ENCODE data around the gene SLC2A5.

SLC2A5 gene

GRCh38 chr1:9078752-9079500, 9.5 kb upstream of the SLC2A5 start:
- TF ChIP-seq YY1 (IDR thresholded peaks at IDR 0.05; ENCODE audit: low read depth) (no peak), REST (IDR thresholded peaks at IDR 0.05; ENCODE audit: low read depth) (no peak), FOXM1 (IDR thresholded peaks at IDR 0.05; ENCODE audit: borderline replicate concordance, low read depth) (no peak), ZBTB7A (IDR thresholded peaks at IDR 0.05; ENCODE audit: low read depth) (no peak), CEBPB (IDR thresholded peaks at IDR 0.05) (no peak)

GRCh38 chr1:9078015-9078751, 8.7 kb upstream of the SLC2A5 start:
- TF ChIP-seq REST (IDR thresholded peaks at IDR 0.05; ENCODE audit: low read depth) (no peak), MAX (IDR thresholded peaks at IDR 0.05) (no peak), CREB1 (IDR thresholded peaks at IDR 0.05; ENCODE audit: low read depth) (no peak), EP300 (IDR thresholded peaks at IDR 0.05; ENCODE audit: borderline replicate concordance) (no peak)

- TF ChIP-seq TAF1 (IDR thresholded peaks at IDR 0.05; ENCODE audit: low read depth) (no peak), TCF12 (IDR thresholded peaks at IDR 0.05; ENCODE audit: low read depth) (no peak), CEBPB (IDR thresholded peaks at IDR 0.05) (no peak), CREB1 (IDR thresholded peaks at IDR 0.05; ENCODE audit: low read depth) (no peak), YY1 (IDR thresholded peaks at IDR 0.05; ENCODE audit: low read depth) (no peak), USF1 (IDR thresholded peaks at IDR 0.05) (no peak), TEAD4 (IDR thresholded peaks at IDR 0.05) (no peak), ZBTB7A (IDR thresholded peaks at IDR 0.05; ENCODE audit: low read depth) (no peak), REST (IDR thresholded peaks at IDR 0.05; ENCODE audit: low read depth) (no peak), NFIC (IDR thresholded peaks at IDR 0.05) (no peak), RAD21 (IDR thresholded peaks at IDR 0.05; ENCODE audit: low read depth) (no peak), MAX (IDR thresholded peaks at IDR 0.05) (no peak), EGR1 (IDR thresholded peaks at IDR 0.05) (no peak), FOXM1 (IDR thresholded peaks at IDR 0.05; ENCODE audit: borderline replicate concordance, low read depth) (no peak), EP300 (IDR thresholded peaks at IDR 0.05; ENCODE audit: borderline replicate concordance) (no peak)
These were observed 5.6 kb upstream of the SLC2A5 start for GRCh38 chr1:9075022-9075421.

GRCh38 chr1:9073143-9073542, 3.7 kb upstream of the SLC2A5 start:
- TF ChIP-seq FOXM1 (IDR thresholded peaks at IDR 0.05; ENCODE audit: borderline replicate concordance, low read depth) (no peak), TEAD4 (IDR thresholded peaks at IDR 0.05) (no peak), CREB1 (IDR thresholded peaks at IDR 0.05; ENCODE audit: low read depth) (no peak), USF1 (IDR thresholded peaks at IDR 0.05) (no peak), NFIC (IDR thresholded peaks at IDR 0.05) (no peak), TCF12 (IDR thresholded peaks at IDR 0.05; ENCODE audit: low read depth) (no peak), EGR1 (IDR thresholded peaks at IDR 0.05) (no peak), RAD21 (IDR thresholded peaks at IDR 0.05; ENCODE audit: low read depth) (no peak), EP300 (IDR thresholded peaks at IDR 0.05; ENCODE audit: borderline replicate concordance) (no peak), ZBTB7A (IDR thresholded peaks at IDR 0.05; ENCODE audit: low read depth) (no peak)

Data from Ishikawa (cell line).